Activated naive CD8-positive, alpha-beta T cell (primary cell): Measurements from ENCODE around the gene IRF2BP2.

Experiments
- H3K27ac Mint-ChIP-seq: one replicate; pipeline ENCODE4 v1.8.0; 2021; ENCODE audit warnings: mixed read lengths
- H3K27me3 Mint-ChIP-seq: one replicate; pipeline ENCODE4 v1.8.0; 2021; ENCODE audit warnings: mixed read lengths
- H3K36me3 Mint-ChIP-seq: one replicate; pipeline ENCODE4 v1.8.0; 2021; ENCODE audit warnings: mixed read lengths
- H3K4me1 Mint-ChIP-seq: one replicate; pipeline ENCODE4 v1.8.0; 2021; ENCODE audit warnings: low read depth, mixed read lengths
- H3K4me3 Mint-ChIP-seq: one replicate; pipeline ENCODE4 v1.8.0; 2021; ENCODE audit warnings: mild to moderate bottlenecking, mixed read lengths
- H3K9me3 Mint-ChIP-seq: one replicate; pipeline ENCODE4 v1.8.0; 2021; ENCODE audit warnings: low read depth, mixed read lengths

The IRF2BP2 gene

GRCh38 chr1:234589854-234590620 lies 19.9 kb downstream of the IRF2BP2 start:
- H3K4me1 Mint-ChIP-seq: peaks cover 9% of the 10 kb centered on the region
- H3K27me3 Mint-ChIP-seq: peaks cover 3% of the 10 kb centered on the region
- H3K27ac Mint-ChIP-seq: no peak overlapping the region
- no peak overlapping the region for H3K4me3 Mint-ChIP-seq
- no peaks in the 10 kb centered on the region for H3K36me3 Mint-ChIP-seq
- H3K9me3 Mint-ChIP-seq: no peaks in the 10 kb centered on the region

- H3K27ac Mint-ChIP-seq: no peak overlapping the region
- H3K36me3 Mint-ChIP-seq: no peaks in the 10 kb centered on the region
- H3K9me3 Mint-ChIP-seq: no peaks in the 10 kb centered on the region
- peaks cover 3% of the 10 kb centered on the region for H3K27me3 Mint-ChIP-seq
- H3K4me3 Mint-ChIP-seq: no peak overlapping the region
- H3K4me1 Mint-ChIP-seq: peaks cover 6% of the 10 kb centered on the region
Observed at GRCh38 chr1:234589064-234589800, 20.7 kb downstream of the IRF2BP2 start.

- Mint-ChIP-seq H3K9me3 (no peaks in the 10 kb centered on the region), H3K4me1 (no peaks in the 10 kb centered on the region)
Observed at GRCh38 chr1:234588386-234588785, 21.6 kb downstream of the IRF2BP2 start.

GRCh38 chr1:234586892-234587485 lies 23.0 kb downstream of the IRF2BP2 start:
- no peaks in the 10 kb centered on the region for H3K36me3 Mint-ChIP-seq
- H3K27ac Mint-ChIP-seq: no peak overlapping the region
- no peaks in the 10 kb centered on the region for H3K4me1 Mint-ChIP-seq
- peaks cover 3% of the 10 kb centered on the region for H3K27me3 Mint-ChIP-seq
- H3K4me3 Mint-ChIP-seq: no peak overlapping the region
- no peaks in the 10 kb centered on the region for H3K9me3 Mint-ChIP-seq

More at GRCh38 chr1:234588386-234588785, 21.6 kb downstream of the IRF2BP2 start:
- Mint-ChIP-seq H3K36me3 (no peaks in the 10 kb centered on the region), H3K27ac (no peak overlapping the region), H3K27me3 (peaks cover 3% of the 10 kb centered on the region), H3K4me3 (no peak overlapping the region)

- Mint-ChIP-seq H3K36me3 (no peaks in the 10 kb centered on the region), H3K9me3 (no peaks in the 10 kb centered on the region), H3K27me3 (peaks cover 3% of the 10 kb centered on the region), H3K4me3 (no peak overlapping the region), H3K27ac (no peak overlapping the region), H3K4me1 (no peaks in the 10 kb centered on the region)
Observed at GRCh38 chr1:234586304-234586703, 23.7 kb downstream of the IRF2BP2 start.

- Mint-ChIP-seq H3K4me1 (no peaks in the 10 kb centered on the region), H3K27ac (no peak overlapping the region), H3K27me3 (peaks cover 3% of the 10 kb centered on the region), H3K36me3 (no peaks in the 10 kb centered on the region), H3K4me3 (no peak overlapping the region), H3K9me3 (peaks cover 3% of the 10 kb centered on the region)
Observed at GRCh38 chr1:234585330-234586055, 24.5 kb downstream of the IRF2BP2 start.

- Mint-ChIP-seq H3K4me3 (no peak overlapping the region), H3K27ac (no peak overlapping the region), H3K9me3 (peaks cover 3% of the 10 kb centered on the region), H3K27me3 (peaks cover 3% of the 10 kb centered on the region), H3K4me1 (peaks cover 2% of the 10 kb centered on the region), H3K36me3 (no peaks in the 10 kb centered on the region)
Observed at GRCh38 chr1:234584926-234585325, 25.1 kb downstream of the IRF2BP2 start.

- Mint-ChIP-seq H3K4me1 (peaks cover 2% of the 10 kb centered on the region), H3K36me3 (no peaks in the 10 kb centered on the region), H3K27ac (no peak overlapping the region), H3K9me3 (peaks cover 3% of the 10 kb centered on the region), H3K27me3 (peaks cover 3% of the 10 kb centered on the region), H3K4me3 (no peak overlapping the region)
Observed at GRCh38 chr1:234584420-234584805, 25.6 kb downstream of the IRF2BP2 start.

- no peak overlapping the region for H3K27ac Mint-ChIP-seq
- peaks cover 2% of the 10 kb centered on the region for H3K4me1 Mint-ChIP-seq
- peaks cover 3% of the 10 kb centered on the region for H3K9me3 Mint-ChIP-seq
- peaks cover 3% of the 10 kb centered on the region for H3K27me3 Mint-ChIP-seq
- H3K36me3 Mint-ChIP-seq: no peaks in the 10 kb centered on the region
- no peak overlapping the region for H3K4me3 Mint-ChIP-seq
Observed at GRCh38 chr1:234583755-234584419, 26.1 kb downstream of the IRF2BP2 start.

- Mint-ChIP-seq H3K4me1 (peaks cover 2% of the 10 kb centered on the region), H3K36me3 (no peaks in the 10 kb centered on the region), H3K4me3 (no peak overlapping the region), H3K9me3 (peaks cover 3% of the 10 kb centered on the region), H3K27me3 (peaks cover 3% of the 10 kb centered on the region), H3K27ac (no peak overlapping the region)
Observed at GRCh38 chr1:234582681-234583301, 27.2 kb downstream of the IRF2BP2 start.

GRCh38 chr1:234582186-234582585 lies 27.8 kb downstream of the IRF2BP2 start:
- Mint-ChIP-seq H3K4me3 (no peak overlapping the region), H3K4me1 (peaks cover 2% of the 10 kb centered on the region), H3K27me3 (peaks cover 3% of the 10 kb centered on the region), H3K27ac (no peak overlapping the region), H3K36me3 (no peaks in the 10 kb centered on the region), H3K9me3 (peaks cover 3% of the 10 kb centered on the region)

- Mint-ChIP-seq H3K4me3 (no peak overlapping the region), H3K36me3 (no peaks in the 10 kb centered on the region), H3K27me3 (no peaks in the 10 kb centered on the region), H3K9me3 (peaks cover 3% of the 10 kb centered on the region), H3K27ac (no peak overlapping the region), H3K4me1 (peaks cover 2% of the 10 kb centered on the region)
Observed at GRCh38 chr1:234581063-234581714, 28.8 kb downstream of the IRF2BP2 start.

- peaks cover 3% of the 10 kb centered on the region for H3K9me3 Mint-ChIP-seq
- no peaks in the 10 kb centered on the region for H3K27me3 Mint-ChIP-seq
- H3K4me3 Mint-ChIP-seq: no peak overlapping the region
- peaks cover 2% of the 10 kb centered on the region for H3K4me1 Mint-ChIP-seq
- no peak overlapping the region for H3K27ac Mint-ChIP-seq
- no peaks in the 10 kb centered on the region for H3K36me3 Mint-ChIP-seq
Observed at GRCh38 chr1:234579967-234580366, 30.0 kb downstream of the IRF2BP2 start.

GRCh38 chr1:234578735-234579134 lies 31.2 kb downstream of the IRF2BP2 start:
- Mint-ChIP-seq H3K27me3 (no peaks in the 10 kb centered on the region), H3K4me1 (peaks cover 2% of the 10 kb centered on the region), H3K9me3 (peaks cover 3% of the 10 kb centered on the region), H3K36me3 (no peaks in the 10 kb centered on the region), H3K4me3 (no peak overlapping the region), H3K27ac (no peak overlapping the region)
